ENCODE data around the gene WDR18.

The WDR18 gene

GRCh38 chr19:966485-967088 lies 17.6 kb upstream of the WDR18 start:
- no peak for DNase-seq

- no peak for DNase-seq
Measured at GRCh38 chr19:970695-971094, 13.4 kb upstream of the WDR18 start.

DNA sequence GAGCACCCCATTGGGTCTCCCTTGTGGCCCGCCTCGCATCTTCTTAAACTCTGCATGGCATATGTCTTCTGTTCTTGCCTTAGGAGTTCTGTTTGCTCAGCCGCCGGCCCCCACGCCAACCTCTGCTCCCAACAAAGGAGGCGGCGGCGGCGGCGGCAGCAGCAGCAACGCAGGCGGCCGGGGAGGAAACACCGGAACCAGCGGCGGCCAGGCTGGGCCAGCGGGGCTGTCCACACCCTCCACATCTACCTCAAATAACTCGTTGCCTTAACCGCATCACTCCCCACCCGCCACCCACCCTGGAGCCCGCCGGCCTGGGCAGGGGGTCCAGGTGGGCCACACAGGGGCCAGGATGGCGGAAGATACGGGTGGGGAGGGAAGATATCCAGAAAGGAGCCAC lies 12.3 kb upstream of the WDR18 start:
- DNase-seq = no peak

DNA sequence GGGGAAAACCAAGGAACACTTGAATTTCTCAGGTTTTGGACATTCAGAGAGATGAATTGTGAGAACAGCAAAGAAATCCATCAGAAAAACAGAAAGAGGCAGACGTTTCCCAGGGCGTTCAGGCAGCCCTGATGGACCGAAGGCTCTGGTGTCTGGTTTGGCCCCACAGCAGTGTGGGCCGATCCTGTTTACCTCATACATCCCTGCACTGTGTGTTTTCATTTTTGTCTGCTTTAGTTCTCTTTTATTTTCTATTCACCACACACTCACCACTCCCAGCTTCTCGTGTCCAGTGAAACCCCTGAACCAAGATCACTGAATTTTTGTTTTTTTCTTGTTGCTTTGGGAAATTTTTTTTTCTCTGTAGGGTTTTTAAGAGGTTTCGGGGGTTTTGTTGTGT lies 11.9 kb upstream of the WDR18 start:
- no peak for DNase-seq

DNA sequence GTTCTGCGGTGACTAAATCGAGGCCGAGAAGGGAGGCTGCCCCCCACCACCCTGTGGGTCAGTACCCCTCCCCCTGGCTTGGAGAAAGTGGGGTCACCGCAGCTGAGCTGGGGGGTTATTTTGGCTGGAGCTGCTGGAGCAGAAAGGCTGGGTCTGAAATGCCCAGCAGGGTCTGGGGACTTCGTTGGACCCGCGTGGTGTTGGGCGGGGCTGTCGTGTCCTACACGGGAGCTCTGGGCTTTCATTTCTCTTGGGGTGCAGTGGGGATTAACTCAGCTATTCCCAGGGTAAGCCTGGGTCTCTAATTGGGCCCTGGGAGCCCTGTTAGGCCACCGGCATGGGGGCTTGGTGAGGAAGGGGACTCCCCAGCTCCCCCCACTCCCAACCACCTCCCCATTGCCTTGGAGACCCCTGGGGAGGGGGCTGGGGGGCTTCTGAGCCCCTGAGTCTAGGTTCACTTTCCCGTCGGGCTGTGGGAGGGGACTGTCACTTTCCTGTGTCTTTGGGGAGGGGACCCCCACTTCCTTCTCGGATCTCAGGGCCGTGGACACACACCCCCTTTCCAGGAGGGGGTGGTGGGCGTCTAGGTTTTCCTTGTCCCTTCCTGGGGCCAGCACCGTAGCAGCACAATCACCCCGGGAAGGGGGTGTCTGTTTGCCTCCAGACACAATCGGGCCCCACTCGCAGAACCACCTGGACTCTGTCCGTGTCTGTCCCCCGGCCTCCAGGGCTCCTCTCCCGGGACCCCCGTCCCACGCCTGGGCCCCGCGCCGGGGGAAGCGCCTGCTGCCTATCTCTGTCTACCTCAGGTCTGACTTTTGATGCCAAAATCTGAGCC lies 10.2 kb upstream of the WDR18 start:
- no peak for DNase-seq

- no peak for DNase-seq
Measured at GRCh38 chr19:974564-975257, 9.4 kb upstream of the WDR18 start.

DNA sequence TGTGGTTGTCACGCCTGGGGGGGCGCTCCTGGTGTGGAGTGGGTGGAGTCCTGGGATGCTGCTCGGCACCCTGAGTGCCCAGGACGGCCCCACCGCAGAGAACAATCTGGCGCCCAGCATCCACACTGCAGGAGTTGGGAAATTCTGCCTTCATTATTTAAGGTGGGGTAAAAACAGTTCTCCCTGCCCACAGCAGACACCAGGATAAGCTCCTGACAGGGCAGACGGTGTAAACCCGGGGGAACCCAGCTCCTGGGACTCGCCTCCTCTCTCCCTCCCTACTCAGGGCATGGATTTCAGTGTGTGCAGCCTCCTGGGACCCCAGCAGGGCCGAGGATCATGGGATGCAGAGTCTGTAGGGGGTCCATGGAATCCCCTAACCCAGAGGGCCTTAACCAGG lies 7.7 kb upstream of the WDR18 start:
- no peak for DNase-seq

GRCh38 chr19:977058-977464 lies 7.1 kb upstream of the WDR18 start:
- DNase-seq = no peak

- no peak for DNase-seq
Measured at GRCh38 chr19:979318-979741, 4.8 kb upstream of the WDR18 start.

DNA sequence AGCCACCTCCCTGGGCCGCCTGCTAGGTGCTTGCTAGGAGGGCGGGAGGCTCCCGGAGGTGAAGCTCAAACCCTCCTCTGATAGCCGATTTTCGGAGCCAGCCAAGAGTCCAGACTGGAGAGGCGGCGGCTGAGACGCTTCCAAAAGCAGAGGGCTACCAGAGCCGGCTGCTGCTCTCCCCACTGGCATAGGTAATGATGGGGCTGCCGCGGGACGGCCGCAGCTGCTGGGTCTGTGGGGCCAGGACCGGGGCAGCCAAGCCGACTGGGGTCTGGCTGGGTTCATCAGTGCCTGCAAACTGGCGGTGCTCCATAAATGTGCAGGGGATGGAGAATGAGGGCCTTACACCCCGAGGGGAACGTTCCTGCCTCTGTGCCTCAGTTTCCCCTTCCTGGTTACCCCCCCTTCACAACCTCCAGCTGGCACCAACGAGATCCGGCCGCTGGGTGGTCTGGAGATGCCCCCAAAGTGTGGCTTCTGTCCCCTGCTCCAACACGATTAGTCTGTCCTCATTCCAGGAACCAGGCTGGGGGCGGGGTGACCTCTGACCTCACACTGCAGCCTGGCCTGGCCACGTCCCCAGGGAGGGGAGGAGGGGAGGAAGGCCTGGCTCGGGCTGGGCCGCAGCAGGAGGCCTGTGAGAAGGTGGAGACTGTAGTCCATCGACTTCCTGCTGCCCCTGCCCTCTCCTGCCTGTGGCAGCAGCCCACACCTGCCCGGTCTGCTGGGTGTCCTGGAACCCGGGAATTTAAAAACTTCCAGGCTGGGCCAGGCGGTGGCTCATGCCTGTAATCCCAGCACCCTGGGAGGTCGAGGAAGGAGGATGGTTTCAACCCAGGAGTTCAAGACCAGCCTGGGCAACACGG lies 3.8 kb upstream of the WDR18 start:
- DNase-seq = no peak

- DNase-seq = peak; percentile 99
Measured at GRCh38 chr19:982567-983170, 1.5 kb upstream of the WDR18 start.

GRCh38 chr19:986083-986482 lies 1.9 kb downstream of the WDR18 start:
- no peak for DNase-seq

DNA sequence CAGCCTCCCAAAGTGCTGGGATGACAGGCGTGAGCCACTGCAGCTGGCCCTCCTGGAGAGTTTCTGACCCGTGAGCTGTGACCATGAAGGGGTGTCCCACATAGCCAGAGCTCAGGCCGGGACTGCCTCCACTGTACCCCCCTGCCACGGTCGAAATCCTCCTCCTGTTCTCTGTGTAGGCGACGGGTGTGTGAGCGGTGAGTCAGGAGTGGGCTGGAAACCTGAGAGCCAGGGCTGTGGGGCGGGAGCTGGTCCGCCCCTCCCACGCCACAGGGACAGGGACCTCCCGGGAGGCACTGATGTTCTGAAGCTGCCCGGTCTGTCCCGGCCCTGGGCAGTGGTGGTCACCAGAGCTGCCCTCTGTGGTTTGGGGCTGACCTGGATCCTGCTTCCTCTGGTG lies 3.9 kb downstream of the WDR18 start:
- no peak for DNase-seq

GRCh38 chr19:988510-988909 lies 4.4 kb downstream of the WDR18 start:
- DNase-seq = no peak

GRCh38 chr19:989381-990081 lies 5.4 kb downstream of the WDR18 start:
- DNase-seq = no peak

DNA sequence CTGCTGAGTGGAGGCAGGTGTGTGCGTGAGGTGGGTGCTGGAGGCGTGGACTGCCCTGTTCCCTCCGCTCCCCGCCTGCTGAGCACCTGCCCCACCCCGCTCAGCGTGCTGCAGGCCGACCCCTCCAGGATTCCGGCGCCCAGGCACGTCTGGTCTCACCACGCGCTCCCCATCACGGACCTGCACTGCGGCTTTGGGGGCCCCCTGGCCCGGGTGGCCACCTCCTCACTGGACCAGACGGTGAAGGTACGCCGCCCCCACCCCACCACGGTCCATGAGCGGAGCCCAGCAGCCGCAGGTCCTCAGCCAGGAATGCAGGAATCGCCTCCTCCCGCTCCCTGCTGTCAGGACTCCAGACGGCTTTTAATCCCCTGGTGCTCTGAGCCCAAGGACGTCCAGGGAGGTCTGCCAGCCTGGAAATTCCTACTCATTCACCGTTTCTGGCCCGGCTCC lies 6.0 kb downstream of the WDR18 start:
- no peak for DNase-seq

DNA sequence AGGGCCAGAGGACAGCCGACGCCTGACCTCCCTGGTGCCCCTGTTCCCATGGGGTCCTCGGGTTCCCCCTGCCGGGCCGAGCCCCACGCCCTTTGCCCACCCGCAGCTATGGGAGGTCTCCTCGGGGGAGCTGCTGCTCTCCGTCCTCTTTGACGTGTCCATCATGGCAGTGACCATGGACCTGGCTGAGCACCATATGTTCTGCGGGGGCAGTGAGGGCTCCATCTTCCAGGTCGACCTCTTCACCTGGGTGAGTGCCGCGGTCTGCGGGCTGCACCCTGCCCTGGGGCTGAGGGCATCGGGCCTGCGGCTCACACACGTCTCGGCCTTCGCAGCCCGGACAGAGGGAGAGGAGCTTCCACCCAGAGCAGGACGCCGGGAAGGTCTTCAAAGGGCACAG lies 6.6 kb downstream of the WDR18 start:
- no peak for DNase-seq

DNA sequence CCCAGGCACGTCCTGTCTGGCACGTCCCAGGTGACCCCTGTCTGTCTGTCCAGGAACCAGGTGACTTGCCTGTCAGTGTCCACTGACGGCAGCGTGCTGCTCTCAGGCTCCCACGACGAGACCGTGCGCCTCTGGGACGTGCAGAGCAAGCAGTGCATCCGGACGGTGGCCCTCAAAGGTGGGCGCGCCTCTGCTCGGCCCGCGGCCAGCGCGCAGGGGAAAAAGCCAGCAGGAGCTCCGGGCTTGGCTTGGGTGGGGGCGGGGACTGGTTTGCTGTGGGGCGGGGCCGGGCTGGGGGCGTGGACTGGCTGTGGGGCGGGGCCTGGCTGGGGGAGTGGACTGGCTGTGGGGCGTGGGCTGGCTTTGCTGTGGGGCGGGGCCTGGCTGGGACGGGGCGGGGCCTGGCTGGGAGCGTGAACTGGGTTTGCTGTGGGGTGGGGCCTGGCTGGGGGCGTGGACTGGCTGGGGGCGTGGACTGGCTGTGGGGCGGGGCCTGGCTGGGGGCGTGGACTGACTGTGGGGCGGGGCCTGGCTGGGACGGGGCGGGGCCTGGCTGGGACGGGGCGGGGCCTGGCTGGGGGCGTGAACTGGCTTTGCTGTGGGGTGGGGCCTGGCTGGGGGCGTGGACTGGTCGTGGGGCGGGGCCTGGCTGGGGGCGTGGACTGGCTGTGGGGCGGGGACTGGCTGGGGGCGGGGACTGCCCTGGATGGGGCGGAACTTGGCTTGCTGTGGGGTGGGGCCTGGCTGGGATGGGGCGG lies 7.2 kb downstream of the WDR18 start:
- DNase-seq = no peak

DNA sequence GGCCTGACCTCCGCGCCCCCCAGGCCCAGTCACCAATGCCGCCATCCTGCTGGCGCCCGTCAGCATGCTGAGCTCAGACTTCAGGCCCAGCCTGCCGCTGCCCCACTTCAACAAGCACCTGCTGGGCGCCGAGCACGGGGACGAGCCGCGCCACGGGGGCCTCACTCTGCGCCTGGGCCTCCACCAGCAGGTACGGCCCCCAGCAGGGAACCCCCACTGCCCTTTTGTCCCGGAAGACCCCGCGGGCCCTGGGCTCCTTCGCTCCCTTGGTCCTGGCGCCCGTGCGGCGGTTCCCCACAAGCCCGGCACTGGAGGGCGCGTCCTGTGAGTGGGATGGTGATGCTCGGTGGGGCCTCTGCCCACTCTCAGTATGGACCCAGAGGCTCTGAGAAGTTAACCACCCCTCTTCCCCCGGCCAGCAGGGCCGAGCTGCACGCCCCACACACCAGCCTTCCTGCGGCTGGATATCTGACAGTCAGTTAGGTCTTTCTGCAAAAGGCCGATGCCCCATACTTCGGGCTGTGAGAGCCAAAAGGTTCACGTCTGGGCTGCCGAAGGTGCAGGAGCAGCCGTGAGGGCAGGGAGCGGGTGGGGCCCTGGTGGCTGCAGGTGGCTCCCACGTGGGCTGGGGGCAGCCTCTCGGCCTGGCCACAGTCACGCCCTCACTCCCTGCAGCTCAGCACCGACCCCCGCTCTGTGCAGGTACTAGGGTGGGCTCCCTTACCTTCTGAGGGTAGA lies 8.0 kb downstream of the WDR18 start:
- no peak for DNase-seq

- no peak for DNase-seq
Measured at GRCh38 chr19:992670-993055, 8.5 kb downstream of the WDR18 start.
